Liver (tissue), 9 donors: ENCODE measurements around the gene RBM47. TPM values are rescaled to one million over a fixed set of nuclear protein-coding genes. Genes with fewer than 3 reads are reported as not detected.

Experiments
- DNase-seq: peaks from one replicate; pipeline ENCODE4 v3.0.0-alpha.2; 2017; ENCODE audit warnings: low spot score
- H3K27ac ChIP-seq, 2 donors: one replicate each; pipeline ENCODE4 v1.7.0; 2013; ENCODE audit warnings: inconsistent platforms in 2 of 2, low read length in 2 of 2, control low read depth in 1 of 2, low read depth in 1 of 2, mild to moderate bottlenecking in 1 of 2
- H3K27me3 ChIP-seq, 4 donors: one replicate each; pipeline versions ENCODE4 v1.6.1 to v1.7.0; 2013; ENCODE audit warnings: low read length in 3 of 4, inconsistent platforms in 1 of 4, mild to moderate bottlenecking in 1 of 4, moderate library complexity in 1 of 4; ENCODE audit not compliant: control insufficient read depth in 4 of 4, insufficient read depth in 4 of 4
- H3K36me3 ChIP-seq, 4 donors: one replicate each; pipeline versions ENCODE4 v1.6.1 to v1.7.0; 2013; ENCODE audit warnings: low read length in 3 of 4, mild to moderate bottlenecking in 3 of 4, low read depth in 1 of 4, moderate library complexity in 1 of 4; ENCODE audit not compliant: control insufficient read depth in 4 of 4, insufficient read depth in 3 of 4
- H3K4me1 ChIP-seq, 4 donors: one replicate each; pipeline versions ENCODE4 v1.6.1 to v1.7.0; 2013; ENCODE audit warnings: low read length in 3 of 4, mild to moderate bottlenecking in 3 of 4, moderate library complexity in 1 of 4; ENCODE audit not compliant: control insufficient read depth in 4 of 4, insufficient read depth in 4 of 4
- H3K4me3 ChIP-seq, 3 donors: one replicate each; pipeline versions ENCODE4 v1.6.1 to v1.7.0; 2013; ENCODE audit warnings: low read length in 3 of 3, control low read depth in 1 of 3, low read depth in 1 of 3, mild to moderate bottlenecking in 1 of 3
- H3K9ac ChIP-seq, 2 donors: one replicate each; pipeline ENCODE4 v1.7.0; 2013; ENCODE audit warnings: low read length in 2 of 2, mild to moderate bottlenecking in 2 of 2, moderate library complexity in 2 of 2, control low read depth in 1 of 2, low read depth in 1 of 2
- H3K9me3 ChIP-seq, 4 donors: one replicate each; pipeline versions ENCODE4 v1.6.1 to v1.7.0; 2013; ENCODE audit warnings: low read length in 3 of 4; ENCODE audit not compliant: control insufficient read depth in 4 of 4
- CTCF ChIP-seq: fragments of 150-350 bp; IDR thresholded peaks from 2 replicates; pipeline ENCODE4 v1.5.1; 2017; ENCODE audit warnings: improper control_type of control experiment, low read depth, low read length; ENCODE audit not compliant: missing input control
- EGR1 ChIP-seq, 2 donors: IDR thresholded peaks; 2 replicates each; pipeline ENCODE4 v1.6.1; 2016 to 2018; ENCODE audit warnings: antibody characterized with exemption in 2 of 2, low read depth in 2 of 2
- FOXA2 ChIP-seq: IDR thresholded peaks from 2 replicates; pipeline ENCODE4 v1.6.1; 2016; ENCODE audit warnings: antibody characterized with exemption
- GABPA ChIP-seq, 2 donors: IDR thresholded peaks in 1 of 2; conservative IDR thresholded peaks in 1 of 2; 2 replicates each; pipeline ENCODE4 v1.6.1; 2016; ENCODE audit warnings: antibody characterized with exemption in 2 of 2, mild to moderate bottlenecking in 1 of 2, moderate library complexity in 1 of 2
- HNF4A ChIP-seq, 2 donors: conservative IDR thresholded peaks; 2 replicates each; pipeline ENCODE4 v1.6.1; 2016; ENCODE audit warnings: antibody characterized with exemption in 2 of 2, mild to moderate bottlenecking in 2 of 2
- HNF4G ChIP-seq: IDR thresholded peaks from 2 replicates; pipeline ENCODE4 v1.6.1; 2016; ENCODE audit warnings: antibody characterized with exemption
- RAD21 ChIP-seq, 2 donors: IDR thresholded peaks; 2 replicates each; pipeline ENCODE4 v1.6.1; 2016; ENCODE audit warnings: antibody characterized with exemption in 2 of 2, mild to moderate bottlenecking in 2 of 2
- REST ChIP-seq: IDR thresholded peaks from 2 replicates; pipeline ENCODE4 v1.6.1; 2016; ENCODE audit warnings: antibody characterized with exemption, mild to moderate bottlenecking
- RXRA ChIP-seq, 2 donors: IDR thresholded peaks; 2 replicates each; pipeline ENCODE4 v1.6.1; 2017 to 2018; ENCODE audit warnings: antibody characterized with exemption in 2 of 2, mild to moderate bottlenecking in 1 of 2
- SP1 ChIP-seq: IDR thresholded peaks from 2 replicates; pipeline ENCODE4 v1.6.1; 2018; ENCODE audit warnings: antibody characterized with exemption, mild to moderate bottlenecking
- YY1 ChIP-seq: IDR thresholded peaks from 2 replicates; pipeline ENCODE4 v1.6.1; 2016; ENCODE audit warnings: antibody characterized with exemption, mild to moderate bottlenecking
- ZBTB33 ChIP-seq: IDR thresholded peaks from 2 replicates; pipeline ENCODE4 v1.6.1; 2016; ENCODE audit warnings: antibody characterized with exemption
- WGBS: extraction: QIAGEN DNeasy Blood & Tissue Kit; methylation state at CpG from one replicate; pipeline ENCODE4 v1.1.7; 2013; 5-methylcytosine and 5-hydroxymethylcytosine counted together
- polyA plus RNA-seq, 2 donors: library from polyadenylated mRNA; stranded (reverse) in 1 of 2; unstranded in 1 of 2; fragments of 200-250 nt in 1 of 2; fragments of >200 nt in 1 of 2; fragmentation: Nextera tagmentation in 1 of 2; extraction: Ambion mirVana in 1 of 2; gene quantifications; one replicate each; pipeline versions ENCODE4 v1.2.1 to v1.2.3, GENCODE V29; 2013 to 2015
- total RNA-seq, 2 donors: library from RNA; depleted of rRNA; stranded (reverse); fragments of >200 nt; gene quantifications; one replicate each; pipeline ENCODE4 v1.2.3, GENCODE V29; 2014
- donor health status: healthy.
- donor health status: healthy.
- donor health status: healthy.
- donor health status: healthy.
- donor health status: healthy.

Gene RBM47
- total and polyA plus RNA-seq, 4 donors: 16.5 to 81.2 (median 24.7) TPM

GRCh38 chr4:40490481-40490880 is 139.2 kb downstream of the RBM47 start (continued):
- no peak for TF ChIP-seq YY1

GRCh38 chr4:40489961-40490360 is 139.7 kb downstream of the RBM47 start:
- Histone ChIP-seq H3K36me3 (no peaks in the 10 kb centered on the region), H3K9ac (no peak overlapping the region), H3K4me1 (peaks cover 11 to 28% (median 17%) of the 10 kb centered on the region in 4 donors), H3K27ac (no peak overlapping the region), H3K4me3 (no peak overlapping the region), H3K27me3 (no peaks in the 10 kb centered on the region), H3K9me3 (no peaks in the 10 kb centered on the region)
- TF ChIP-seq HNF4G (no peak), ZBTB33 (no peak), RXRA (IDR thresholded peaks at IDR 0.05) (no peak), GABPA (IDR thresholded peaks at IDR 0.05 in 1 of 2, conservative IDR thresholded peaks at IDR 0.05 in 1 of 2) (no peak), REST (no peak), CTCF (no peak), FOXA2 (no peak), SP1 (no peak), EGR1 (IDR thresholded peaks at IDR 0.05; ENCODE audit: low read depth in 2 of 2) (no peak), RAD21 (IDR thresholded peaks at IDR 0.05) (no peak)
- no peak for DNase-seq

GRCh38 chr4:40486534-40486933 is 143.1 kb downstream of the RBM47 start:
- Histone ChIP-seq H3K27me3 (no peaks in the 10 kb centered on the region), H3K27ac (peak overlapping the region; percentile 39 to 59), H3K9me3 (no peaks in the 10 kb centered on the region), H3K36me3 (peaks cover 0 to 4% (median 1%) of the 10 kb centered on the region in 4 donors), H3K4me1 (peaks cover 7 to 19% (median 11%) of the 10 kb centered on the region in 4 donors), H3K9ac (no peak overlapping the region), H3K4me3 (no peak overlapping the region)
- no peak for DNase-seq
- WGBS: 84% methylated on average over 1 of the region's 1 CpG
- no peak for TF ChIP-seq EGR1 (IDR thresholded peaks at IDR 0.05; ENCODE audit: low read depth in 2 of 2)
- no peak for TF ChIP-seq GABPA (IDR thresholded peaks at IDR 0.05 in 1 of 2, conservative IDR thresholded peaks at IDR 0.05 in 1 of 2)
- TF ChIP-seq RAD21 (IDR thresholded peaks at IDR 0.05): no peak
- no peak for TF ChIP-seq ZBTB33
- no peak for TF ChIP-seq SP1
- no peak for TF ChIP-seq HNF4A (conservative IDR thresholded peaks at IDR 0.05)
- TF ChIP-seq CTCF: no peak
- no peak for TF ChIP-seq REST
